GM21367 (cell line): ENCODE data around the gene RPS16.

ENCODE experiments used
- ATAC-seq: cut with Tn5 transposase; IDR thresholded peaks from one replicate; pipeline ENCODE4 v1.9.1; 2021; ENCODE audit not compliant: unreplicated experiment

Gene RPS16

DNA sequence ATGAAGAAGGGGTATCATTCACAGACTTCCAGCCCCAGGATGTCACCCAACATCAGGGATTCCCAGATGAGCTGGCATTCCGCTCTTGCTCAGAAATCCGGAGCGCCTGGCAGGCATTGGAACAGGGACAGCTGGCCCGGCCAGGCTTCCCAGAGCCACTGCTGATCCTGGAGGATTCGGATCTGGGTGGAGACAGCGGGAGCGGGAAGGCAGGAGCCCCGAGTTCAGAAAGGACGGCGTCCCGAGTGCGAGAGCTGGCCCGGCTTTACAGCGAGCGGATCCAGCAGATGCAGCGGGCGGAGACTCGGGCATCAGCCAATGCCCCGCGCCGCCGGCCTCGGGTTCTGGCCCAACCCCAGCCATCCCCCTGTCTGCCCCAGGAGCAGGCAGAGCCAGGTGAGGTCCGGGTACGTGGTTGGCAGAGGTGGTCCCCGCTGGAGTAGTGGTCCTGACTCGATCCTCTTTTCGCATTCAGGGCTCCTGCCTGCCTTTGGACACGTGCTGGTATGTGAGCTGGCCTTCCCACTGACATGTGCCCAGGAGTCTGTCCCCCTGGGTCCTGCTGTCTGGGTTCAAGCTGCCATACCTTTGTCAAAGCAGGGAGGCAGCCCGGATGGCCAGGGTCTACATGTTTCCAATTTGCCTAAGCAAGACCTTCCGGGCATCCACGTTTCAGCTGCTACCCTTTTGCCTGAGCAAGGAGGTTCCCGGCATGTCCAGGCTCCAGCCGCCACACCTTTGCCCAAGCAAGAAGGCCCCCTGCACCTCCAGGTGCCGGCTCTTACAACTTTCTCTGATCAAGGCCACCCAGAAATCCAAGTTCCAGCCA lies 12.3 kb downstream of the RPS16 start:
- no peak for ATAC-seq

- ATAC-seq, result no peak
Measured at GRCh38 chr19:39422020-39422419, 13.7 kb downstream of the RPS16 start.

GRCh38 chr19:39420769-39421168 lies 15.0 kb downstream of the RPS16 start:
- ATAC-seq, result no peak

GRCh38 chr19:39419003-39419402 lies 16.7 kb downstream of the RPS16 start:
- ATAC-seq, result no peak

DNA sequence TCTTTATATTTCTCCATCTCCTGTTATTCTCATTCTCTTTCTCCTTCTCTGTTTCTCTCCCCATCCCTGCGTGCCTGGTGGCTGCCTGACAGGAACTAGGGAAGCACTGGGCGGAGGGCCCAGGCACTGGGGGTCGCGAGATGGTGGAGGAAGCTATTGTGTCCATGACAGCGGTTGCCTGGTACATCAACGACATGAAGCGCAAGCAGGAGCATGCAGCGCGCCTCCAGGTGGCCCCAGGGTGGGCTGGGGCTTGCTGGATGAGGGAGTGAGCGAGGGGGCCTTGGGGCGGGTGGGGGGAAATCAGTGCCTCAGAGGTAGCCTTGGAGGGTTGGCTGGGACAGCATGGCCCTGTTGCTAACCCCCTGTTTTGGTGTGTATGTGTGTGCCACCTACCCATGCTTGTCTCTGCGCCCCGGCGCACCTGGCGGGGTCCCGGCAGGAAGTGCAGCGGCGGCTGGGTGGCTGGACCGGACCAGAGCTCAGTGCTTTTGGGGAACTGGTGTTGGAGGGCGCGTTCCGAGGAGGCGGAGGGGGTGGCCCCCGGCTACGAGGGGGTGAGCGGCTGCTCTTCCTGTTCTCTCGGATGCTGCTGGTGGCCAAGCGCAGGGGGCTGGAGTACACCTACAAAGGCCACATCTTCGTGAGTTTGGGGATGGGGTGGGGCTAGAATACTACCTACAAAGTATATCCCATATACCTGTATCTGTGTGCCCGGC lies 18.1 kb downstream of the RPS16 start:
- no peak for ATAC-seq

DNA sequence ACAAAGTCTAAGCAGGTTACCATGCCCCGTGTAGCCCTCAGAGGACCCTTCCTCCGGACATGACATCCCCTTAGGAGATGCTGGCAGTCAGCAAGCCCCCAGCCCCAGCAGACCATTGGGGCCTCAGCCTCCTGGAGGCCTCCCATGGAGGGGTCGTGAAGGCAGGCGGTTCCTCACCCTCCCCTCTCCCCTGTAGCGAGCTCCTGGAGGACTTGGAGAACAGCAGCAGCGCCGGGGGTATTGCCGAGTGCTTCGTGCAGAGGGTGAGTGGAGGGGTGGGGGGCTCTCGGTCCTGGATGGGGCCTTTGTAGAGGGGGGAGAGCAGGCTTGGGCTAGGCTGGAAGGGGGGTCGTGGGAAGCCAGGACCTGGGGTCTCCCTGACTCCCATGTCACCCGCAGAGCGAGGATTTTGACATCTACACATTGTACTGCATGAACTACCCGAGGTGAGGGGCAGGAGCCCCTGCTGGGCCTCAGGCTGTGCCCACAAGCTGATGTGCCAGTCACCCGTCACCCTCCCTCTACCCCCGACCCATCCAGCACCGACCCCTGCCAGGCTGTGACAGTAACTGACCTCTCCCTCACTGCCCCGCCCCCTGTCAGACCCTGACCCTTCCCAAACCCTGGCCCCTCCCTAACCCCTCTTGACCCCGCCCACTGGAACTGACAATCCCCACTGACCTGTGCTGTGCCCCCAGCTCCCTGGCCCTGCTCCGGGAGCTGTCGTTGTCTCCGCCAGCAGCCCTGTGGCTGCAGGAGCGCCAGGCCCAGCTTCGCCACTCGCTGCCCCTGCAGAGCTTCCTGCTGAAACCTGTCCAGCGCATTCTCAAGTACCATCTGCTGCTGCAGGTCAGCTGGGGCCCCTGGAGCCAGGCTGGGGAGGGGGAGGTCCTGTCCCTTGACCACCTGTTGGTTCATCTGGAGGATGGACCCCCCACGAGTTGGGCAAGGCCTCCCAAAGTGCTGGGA lies 19.3 kb downstream of the RPS16 start:
- no peak for ATAC-seq

- no peak for ATAC-seq
Measured at GRCh38 chr19:39415111-39416046, 20.4 kb downstream of the RPS16 start.

- ATAC-seq, result no peak
Measured at GRCh38 chr19:39413911-39414608, 21.7 kb downstream of the RPS16 start.

- no peak for ATAC-seq
Measured at GRCh38 chr19:39413272-39413910, 22.4 kb downstream of the RPS16 start.

DNA sequence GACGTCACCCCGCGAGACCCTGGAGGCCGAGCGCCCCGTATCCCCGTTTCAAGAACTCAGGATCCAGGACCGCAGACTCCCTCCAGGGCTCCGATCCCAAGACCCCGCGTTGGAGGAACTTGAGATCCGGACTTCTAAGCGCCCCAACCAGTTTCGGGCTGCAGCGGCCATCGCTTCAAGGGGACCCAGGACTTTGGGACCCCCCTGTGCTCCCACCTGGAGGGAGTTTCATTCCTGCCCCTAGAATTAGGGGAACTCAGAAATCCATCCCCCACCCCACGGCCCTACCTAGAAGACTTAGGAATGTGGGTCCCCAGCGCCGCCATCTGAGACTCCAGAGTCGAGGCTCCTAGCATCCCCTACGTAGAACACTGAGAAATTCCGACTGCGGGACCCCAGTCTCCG lies 22.9 kb downstream of the RPS16 start:
- no peak for ATAC-seq

GRCh38 chr19:39412100-39412866 lies 23.5 kb downstream of the RPS16 start, which contains the start of gene PLEKHG2:
TSS of gene PLEKHG2 (plus strand) at chr19:39412669. CDS start at chr19:39414087, 1,418 bp downstream.
- peak; percentile 27 for ATAC-seq

DNA sequence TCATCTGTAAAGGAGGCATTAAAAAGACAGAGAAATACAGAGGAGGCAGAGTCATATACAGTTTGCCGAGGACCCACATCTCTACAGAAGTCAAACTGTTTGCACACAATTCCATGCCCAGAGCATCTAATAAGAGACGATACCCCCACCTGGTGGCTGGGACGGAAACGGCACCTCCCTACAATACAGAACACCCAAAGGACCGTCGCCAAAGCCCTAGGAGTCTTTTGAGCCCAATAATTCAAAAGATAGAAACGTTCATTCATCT lies 24.0 kb downstream of the RPS16 start:
- ATAC-seq, result peak; percentile 12

- ATAC-seq, result no peak
Measured at GRCh38 chr19:39411081-39411831, 24.5 kb downstream of the RPS16 start.

GRCh38 chr19:39410831-39411080 lies 25.0 kb downstream of the RPS16 start:
- ATAC-seq, result no peak

DNA sequence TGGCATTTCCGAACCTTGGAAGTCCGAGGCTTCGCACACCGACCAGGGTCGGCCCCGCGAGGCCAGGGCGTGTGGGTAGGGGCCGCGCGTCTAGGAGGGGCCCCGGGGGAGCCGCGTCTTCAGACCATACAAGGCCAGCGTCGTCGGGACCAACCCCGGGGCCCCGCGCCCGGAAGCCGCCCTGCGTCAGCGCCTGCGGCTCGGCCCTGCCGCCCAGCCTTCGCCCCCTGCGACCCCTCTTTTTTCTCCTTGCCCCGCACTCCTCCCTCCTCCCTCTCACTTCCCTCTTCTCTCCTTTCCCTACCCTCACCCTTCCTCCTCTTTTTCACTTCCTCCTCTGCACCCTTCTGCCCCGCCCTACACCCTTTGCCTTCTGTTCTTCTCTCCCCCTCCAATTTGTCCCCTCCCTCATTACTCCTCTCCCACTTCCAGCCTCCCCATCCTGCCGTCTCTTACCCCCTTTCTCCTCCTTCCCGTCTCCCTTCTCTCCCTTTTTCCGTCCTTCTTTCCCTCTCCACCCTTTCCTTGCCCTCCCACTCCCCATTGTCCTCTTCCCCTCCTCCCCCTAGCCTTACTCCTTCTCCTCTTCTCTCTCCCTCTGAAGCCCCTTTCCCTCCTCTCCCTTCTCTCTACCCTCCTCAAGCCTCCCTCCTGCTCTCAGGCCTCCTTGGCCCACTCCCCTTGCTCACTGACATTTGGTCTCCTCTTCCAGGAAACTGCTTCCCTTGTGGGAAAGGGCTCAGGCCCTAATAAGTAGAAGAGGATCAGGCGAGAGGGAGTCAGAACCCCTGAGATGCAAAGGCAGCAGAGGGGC lies 25.5 kb downstream of the RPS16 start:
- no peak for ATAC-seq

GRCh38 chr19:39409208-39410016 lies 26.3 kb downstream of the RPS16 start:
- no peak for ATAC-seq
